ENCODE measurements around the gene KDELR3. TPM values are rescaled to one million over a fixed set of nuclear protein-coding genes. Genes with fewer than 3 reads are reported as not detected.

The KDELR3 gene
- total RNA-seq, 1 donor from 2014 or later = 39.3 TPM

DNA sequence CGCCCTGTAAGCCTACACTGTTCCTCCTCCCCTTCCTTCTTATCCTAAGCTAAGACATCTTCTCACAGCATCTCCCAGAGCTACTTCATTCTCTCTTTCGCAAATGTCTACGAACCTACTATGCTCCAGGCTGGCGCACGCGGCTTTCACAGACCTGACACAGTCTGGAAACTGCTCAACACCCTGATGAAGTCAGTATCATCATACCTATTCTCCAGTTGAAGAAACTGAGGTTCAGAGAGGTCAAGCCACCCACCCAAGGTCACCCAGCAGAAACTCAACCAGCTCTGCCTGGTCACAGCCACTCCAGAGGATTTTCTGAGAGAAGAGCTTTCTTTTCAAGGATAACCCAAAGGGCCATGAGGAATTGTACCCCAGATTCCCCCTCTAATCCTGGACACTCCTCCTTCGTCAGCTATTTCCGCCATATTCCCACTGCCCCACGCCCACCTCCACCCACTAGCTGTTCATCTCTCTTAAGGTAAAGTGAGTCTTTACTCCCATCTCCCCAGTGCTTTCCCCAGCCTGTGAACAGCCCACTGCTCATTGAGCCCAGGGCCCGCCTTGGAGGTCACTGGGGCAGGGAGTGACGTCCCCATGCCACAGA lies 14.7 kb upstream of the KDELR3 start:
- no peak for DNase-seq (ENCODE audit: extremely low spot score, unreplicated experiment)
- no peak overlapping the region for H3K27ac Mint-ChIP-seq (ENCODE audit: unreplicated experiment)
- H3K27me3 Mint-ChIP-seq (ENCODE audit: unreplicated experiment) = peaks cover 60% of the 10 kb centered on the region
- H3K36me3 Mint-ChIP-seq (ENCODE audit: unreplicated experiment) = no peaks in the 10 kb centered on the region
- peaks cover 6% of the 10 kb centered on the region for H3K4me1 Mint-ChIP-seq (ENCODE audit: unreplicated experiment)
- no peaks in the 10 kb centered on the region for H3K9me3 Mint-ChIP-seq (ENCODE audit: unreplicated experiment)
- TF ChIP-seq, protein P1, sequence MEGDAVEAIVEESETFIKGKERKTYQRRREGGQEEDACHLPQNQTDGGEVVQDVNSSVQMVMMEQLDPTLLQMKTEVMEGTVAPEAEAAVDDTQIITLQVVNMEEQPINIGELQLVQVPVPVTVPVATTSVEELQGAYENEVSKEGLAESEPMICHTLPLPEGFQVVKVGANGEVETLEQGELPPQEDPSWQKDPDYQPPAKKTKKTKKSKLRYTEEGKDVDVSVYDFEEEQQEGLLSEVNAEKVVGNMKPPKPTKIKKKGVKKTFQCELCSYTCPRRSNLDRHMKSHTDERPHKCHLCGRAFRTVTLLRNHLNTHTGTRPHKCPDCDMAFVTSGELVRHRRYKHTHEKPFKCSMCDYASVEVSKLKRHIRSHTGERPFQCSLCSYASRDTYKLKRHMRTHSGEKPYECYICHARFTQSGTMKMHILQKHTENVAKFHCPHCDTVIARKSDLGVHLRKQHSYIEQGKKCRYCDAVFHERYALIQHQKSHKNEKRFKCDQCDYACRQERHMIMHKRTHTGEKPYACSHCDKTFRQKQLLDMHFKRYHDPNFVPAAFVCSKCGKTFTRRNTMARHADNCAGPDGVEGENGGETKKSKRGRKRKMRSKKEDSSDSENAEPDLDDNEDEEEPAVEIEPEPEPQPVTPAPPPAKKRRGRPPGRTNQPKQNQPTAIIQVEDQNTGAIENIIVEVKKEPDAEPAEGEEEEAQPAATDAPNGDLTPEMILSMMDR (IDR thresholded peaks at IDR 0.05) = no peak
- H3K4me3 Mint-ChIP-seq (ENCODE audit: unreplicated experiment) = no peak overlapping the region

DNA sequence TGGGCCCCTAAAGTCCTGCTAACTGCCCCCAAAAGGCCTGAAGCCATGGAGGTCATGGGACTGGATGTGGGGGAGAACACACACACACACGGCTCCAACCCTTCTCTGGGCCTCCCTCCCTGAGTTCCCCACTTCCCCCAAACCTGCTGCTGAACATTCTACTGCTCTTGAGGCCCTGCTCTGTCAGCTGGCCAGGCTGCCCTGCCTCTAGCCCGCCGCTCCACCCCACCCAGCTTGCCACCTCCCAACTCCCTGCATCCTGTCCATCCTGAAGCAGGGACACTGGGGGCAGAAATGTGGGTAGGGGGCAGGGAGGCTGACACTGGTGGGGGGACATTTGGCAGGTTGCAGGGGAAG lies 13.9 kb upstream of the KDELR3 start:
- H3K27ac Mint-ChIP-seq (ENCODE audit: unreplicated experiment) = no peak overlapping the region
- DNase-seq (ENCODE audit: extremely low spot score, unreplicated experiment) = no peak
- H3K9me3 Mint-ChIP-seq (ENCODE audit: unreplicated experiment) = no peaks in the 10 kb centered on the region
- no peaks in the 10 kb centered on the region for H3K36me3 Mint-ChIP-seq (ENCODE audit: unreplicated experiment)
- peaks cover 6% of the 10 kb centered on the region for H3K4me1 Mint-ChIP-seq (ENCODE audit: unreplicated experiment)
- TF ChIP-seq, protein P1 (IDR thresholded peaks at IDR 0.05) = no peak
- H3K4me3 Mint-ChIP-seq (ENCODE audit: unreplicated experiment) = peak overlapping the region; percentile 67
- H3K27me3 Mint-ChIP-seq (ENCODE audit: unreplicated experiment) = peaks cover 65% of the 10 kb centered on the region

DNA sequence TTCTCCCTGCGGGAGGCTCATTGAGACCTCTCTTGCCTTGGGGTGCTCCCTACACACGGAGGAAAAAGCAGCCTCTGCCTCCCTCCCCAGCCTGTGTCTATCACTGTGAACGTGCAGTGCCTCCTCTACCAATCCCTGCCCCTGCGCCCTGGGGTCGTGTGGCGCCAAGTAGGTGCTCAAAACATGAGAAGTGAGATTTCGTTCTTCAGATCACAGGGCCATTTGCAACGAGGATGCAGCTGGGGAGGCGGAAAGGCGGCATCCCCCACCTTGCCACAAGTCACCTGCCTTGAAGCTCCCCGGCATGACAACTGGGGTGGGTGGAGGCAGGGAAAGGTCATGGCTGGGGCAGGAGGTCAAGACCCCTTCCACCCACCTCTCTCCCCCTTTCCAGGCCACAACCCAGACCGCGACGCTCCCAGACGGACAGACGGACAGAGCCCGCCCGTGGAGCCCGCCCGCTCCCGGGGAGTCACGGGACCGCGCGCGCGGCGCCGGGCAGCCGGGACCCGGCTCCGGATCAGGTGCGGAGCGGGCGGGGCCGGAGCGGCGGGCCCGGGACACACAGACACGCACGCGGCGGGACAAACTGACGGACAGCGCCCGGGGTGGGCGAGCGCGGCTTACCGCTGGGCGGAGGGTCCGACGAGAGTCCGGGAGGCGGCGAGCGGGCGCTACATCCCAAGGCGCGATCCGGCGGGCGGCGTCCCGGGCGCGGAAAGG lies 13.4 kb upstream of the KDELR3 start:
- Mint-ChIP-seq H3K4me3 (ENCODE audit: unreplicated experiment) (peak overlapping the region; percentile 67), H3K36me3 (ENCODE audit: unreplicated experiment) (no peaks in the 10 kb centered on the region), H3K27me3 (ENCODE audit: unreplicated experiment) (peaks cover 69% of the 10 kb centered on the region), H3K4me1 (ENCODE audit: unreplicated experiment) (peaks cover 6% of the 10 kb centered on the region), H3K9me3 (ENCODE audit: unreplicated experiment) (no peaks in the 10 kb centered on the region), H3K27ac (ENCODE audit: unreplicated experiment) (no peak overlapping the region)
- TF ChIP-seq, protein P1 (IDR thresholded peaks at IDR 0.05) = no peak
- no peak for DNase-seq (ENCODE audit: extremely low spot score, unreplicated experiment)

DNA sequence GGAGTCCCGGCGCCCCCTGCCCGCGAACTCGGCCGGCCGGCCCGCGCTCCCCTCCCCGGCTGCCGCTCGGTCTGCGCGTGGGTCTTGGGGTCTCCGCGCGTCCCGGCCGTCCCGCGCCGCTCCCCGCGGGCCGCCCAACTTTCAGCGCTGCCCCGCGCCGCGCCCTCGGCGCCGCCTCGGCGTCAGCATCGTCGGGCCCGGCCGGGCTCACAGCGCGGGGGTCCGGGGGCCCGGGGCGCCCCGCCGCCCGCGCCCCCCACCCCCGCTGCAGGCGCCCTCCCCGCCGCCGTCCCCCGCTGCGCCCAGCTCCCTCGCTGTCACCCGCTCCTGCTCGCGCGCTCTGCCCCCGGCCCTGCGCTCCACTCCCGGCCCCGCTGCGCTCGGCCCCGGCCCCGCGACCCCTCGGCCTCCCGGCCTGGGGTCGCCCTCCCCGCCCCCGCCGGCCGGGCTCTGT lies 12.8 kb upstream of the KDELR3 start, which contains the start of gene KCNJ4:
Gene KCNJ4 (minus strand): TSS at position 124 of the 454 bp plus-strand sequence. CDS start 27,067 bp downstream, outside the sequence.
- no peaks in the 10 kb centered on the region for H3K36me3 Mint-ChIP-seq (ENCODE audit: unreplicated experiment)
- H3K9me3 Mint-ChIP-seq (ENCODE audit: unreplicated experiment) = no peaks in the 10 kb centered on the region
- peaks cover 64% of the 10 kb centered on the region for H3K27me3 Mint-ChIP-seq (ENCODE audit: unreplicated experiment)
- TF ChIP-seq, protein P1 (IDR thresholded peaks at IDR 0.05) = no peak
- peak within 1 kb of the TSS; percentile 67 for H3K4me3 Mint-ChIP-seq (ENCODE audit: unreplicated experiment)
- H3K4me1 Mint-ChIP-seq (ENCODE audit: unreplicated experiment) = peaks cover 6% of the 10 kb centered on the region
- H3K27ac Mint-ChIP-seq (ENCODE audit: unreplicated experiment) = no peak within 1 kb of the TSS
- DNase-seq (ENCODE audit: extremely low spot score, unreplicated experiment) = no peak

DNA sequence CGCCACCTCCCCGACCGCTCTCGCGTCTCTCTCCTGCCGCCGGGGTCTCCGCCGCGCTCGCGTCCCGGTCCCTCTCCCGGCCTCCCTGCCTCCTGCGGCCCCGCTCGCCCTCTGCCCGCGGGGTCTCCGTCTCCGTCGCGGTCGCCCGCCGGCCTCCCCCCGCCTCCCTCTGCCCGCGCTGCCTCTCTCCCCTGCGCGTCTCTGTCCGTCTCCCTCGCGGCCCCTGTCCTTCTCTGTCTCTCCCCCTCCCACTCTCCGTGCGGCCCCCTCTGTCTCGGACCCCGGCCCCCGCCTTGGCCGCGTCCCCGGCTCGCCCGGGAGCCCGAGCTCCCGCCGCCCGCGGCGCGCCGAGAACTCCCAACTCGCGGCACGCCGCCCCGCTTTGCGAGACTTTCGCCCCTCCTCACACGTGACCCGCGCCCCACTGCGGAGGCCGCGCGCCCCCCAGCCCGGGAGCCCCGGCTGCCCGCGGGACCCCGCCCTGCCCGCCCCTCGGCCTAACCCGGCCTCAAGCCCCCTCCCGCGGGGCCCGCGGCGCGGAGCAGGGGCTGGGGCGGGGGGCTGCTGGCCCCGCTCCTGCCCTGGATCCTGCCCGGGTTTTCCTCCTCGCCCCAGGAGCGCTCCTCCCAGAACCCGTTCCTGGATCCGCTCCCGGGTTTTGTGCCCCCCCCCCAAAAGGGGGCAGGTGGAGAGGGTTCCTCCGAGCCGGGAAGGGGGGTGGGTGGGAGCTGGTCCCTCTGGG lies 12.2 kb upstream of the KDELR3 start:
- H3K36me3 Mint-ChIP-seq (ENCODE audit: unreplicated experiment) = no peaks in the 10 kb centered on the region
- H3K9me3 Mint-ChIP-seq (ENCODE audit: unreplicated experiment) = no peaks in the 10 kb centered on the region
- H3K27ac Mint-ChIP-seq (ENCODE audit: unreplicated experiment) = no peak overlapping the region
- DNase-seq (ENCODE audit: extremely low spot score, unreplicated experiment) = no peak
- H3K4me3 Mint-ChIP-seq (ENCODE audit: unreplicated experiment) = peak overlapping the region; percentile 62
- peaks cover 64% of the 10 kb centered on the region for H3K27me3 Mint-ChIP-seq (ENCODE audit: unreplicated experiment)
- H3K4me1 Mint-ChIP-seq (ENCODE audit: unreplicated experiment) = peaks cover 6% of the 10 kb centered on the region
- TF ChIP-seq, protein P1 (IDR thresholded peaks at IDR 0.05) = no peak

Measured in osteocyte (in vitro differentiated cells).